HG03354 (cell line): ENCODE data around the gene SHB.

Experiments
- ATAC-seq: cut with Tn5 transposase; IDR thresholded peaks from one replicate; pipeline ENCODE4 v1.9.1; 2021; ENCODE audit warnings: mild to moderate bottlenecking; ENCODE audit not compliant: unreplicated experiment, poor library complexity, severe bottlenecking

SHB gene

DNA sequence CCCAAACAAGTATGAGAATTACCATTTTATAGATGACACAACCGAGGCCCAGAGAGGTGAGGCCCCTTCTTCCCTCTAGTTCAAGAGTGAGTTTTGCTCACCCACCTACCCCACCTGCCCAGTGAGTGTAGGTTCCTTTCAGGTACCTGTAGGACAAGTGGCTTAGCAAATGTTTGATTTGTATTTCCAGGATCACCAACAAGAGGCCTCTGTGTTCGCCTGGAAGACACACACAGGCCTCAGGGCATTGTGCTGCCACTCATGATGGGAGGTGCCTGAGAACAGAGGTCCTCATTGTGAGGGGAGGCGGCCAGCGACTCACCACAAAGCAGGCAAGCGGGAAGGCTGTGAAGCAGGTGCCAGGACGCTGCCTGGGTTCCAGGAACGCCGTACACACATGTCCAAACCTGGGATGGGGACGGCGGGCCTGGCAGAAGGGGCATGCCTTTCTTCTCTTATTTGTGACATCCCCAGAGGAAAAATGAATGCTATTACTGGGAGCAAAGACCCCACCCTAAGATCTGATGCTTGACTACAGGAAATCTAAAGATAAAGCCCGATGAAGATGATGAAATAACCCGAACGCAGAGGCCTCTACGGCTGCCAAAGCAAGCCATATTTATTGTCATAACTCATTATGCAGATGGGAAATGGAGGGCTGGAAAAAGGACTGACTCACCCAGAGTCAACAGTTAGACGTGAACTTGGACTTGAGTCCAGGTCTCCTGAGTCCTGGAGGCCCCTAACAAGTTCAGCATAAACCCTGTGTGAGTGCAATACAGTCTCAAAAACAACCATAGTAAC lies 104.9 kb downstream of the SHB start:
- no peak for ATAC-seq

GRCh38 chr9:37961351-37961750 lies 107.7 kb downstream of the SHB start:
- ATAC-seq, result no peak

DNA sequence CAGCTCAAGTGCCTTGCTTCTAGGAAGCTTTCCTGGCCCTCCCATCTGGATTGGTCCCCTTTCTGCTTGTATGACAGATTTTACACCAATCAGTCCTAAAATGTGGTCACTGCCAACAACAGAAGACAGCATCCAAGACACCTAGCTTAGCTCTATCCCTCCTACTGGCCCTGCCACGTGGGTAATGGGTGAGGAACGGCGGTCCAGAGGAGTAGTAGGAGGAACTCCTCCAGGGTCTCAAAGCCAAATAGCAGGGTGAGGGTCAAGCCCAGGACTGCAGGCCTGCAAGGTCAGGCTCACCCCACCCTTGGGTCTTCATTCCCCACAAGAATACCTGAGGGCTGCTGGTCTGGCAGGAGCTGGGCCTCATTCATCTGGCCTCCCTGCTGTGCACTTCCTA lies 108.4 kb downstream of the SHB start:
- ATAC-seq, result no peak

- ATAC-seq, result no peak
Observed at GRCh38 chr9:37959976-37960375, 109.1 kb downstream of the SHB start.

- no peak for ATAC-seq
Observed at GRCh38 chr9:37958154-37958553, 110.9 kb downstream of the SHB start.

DNA sequence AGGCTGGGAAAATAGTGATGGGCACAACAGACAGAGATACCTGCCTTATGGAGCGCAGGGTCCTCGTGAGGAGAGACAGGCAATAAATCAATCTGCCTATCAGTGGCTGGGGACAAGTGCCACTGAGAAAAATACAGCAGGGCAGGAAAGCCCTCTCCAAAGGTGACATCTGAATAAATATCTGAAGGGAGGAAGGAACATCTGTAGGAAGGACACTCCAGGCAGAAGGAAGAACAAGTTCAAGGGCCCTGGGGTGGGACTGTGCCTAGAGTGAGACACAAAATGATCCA lies 111.4 kb downstream of the SHB start:
- no peak for ATAC-seq

DNA sequence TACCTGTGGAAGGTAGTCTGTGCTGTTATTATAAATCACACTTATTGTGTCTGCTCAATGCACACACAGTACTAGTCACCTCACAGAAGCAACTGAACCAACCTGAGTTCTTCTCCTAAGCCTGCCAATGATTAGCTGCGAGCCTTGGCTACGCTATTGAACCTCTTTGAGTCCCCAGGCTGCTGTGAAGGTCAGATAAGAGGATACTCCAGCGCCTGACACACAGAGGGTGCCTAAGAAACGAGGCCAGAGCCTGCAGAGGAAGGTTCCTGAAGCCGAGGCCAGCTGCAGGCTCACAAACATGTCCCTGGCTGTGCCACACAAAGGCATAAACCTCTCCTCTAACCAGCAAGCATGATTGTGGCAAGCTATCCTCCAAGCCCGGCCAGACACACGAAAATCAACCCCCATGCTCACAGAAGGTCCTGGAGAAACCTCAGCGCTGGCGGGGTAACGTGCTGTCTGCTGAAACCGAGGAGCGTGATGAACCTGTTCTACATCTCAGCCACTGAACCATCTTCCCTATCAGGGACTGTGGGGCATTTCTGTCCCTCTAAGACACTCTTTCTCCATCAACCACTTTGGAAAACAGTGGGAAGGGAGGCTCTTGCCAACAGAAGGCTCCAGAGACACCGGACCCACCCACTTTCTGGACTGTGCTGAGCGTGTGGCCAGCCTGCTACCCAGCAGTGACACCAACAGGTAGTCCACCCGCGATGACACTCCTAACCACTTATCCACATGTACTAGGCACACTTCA lies 111.9 kb downstream of the SHB start:
- ATAC-seq, result no peak

DNA sequence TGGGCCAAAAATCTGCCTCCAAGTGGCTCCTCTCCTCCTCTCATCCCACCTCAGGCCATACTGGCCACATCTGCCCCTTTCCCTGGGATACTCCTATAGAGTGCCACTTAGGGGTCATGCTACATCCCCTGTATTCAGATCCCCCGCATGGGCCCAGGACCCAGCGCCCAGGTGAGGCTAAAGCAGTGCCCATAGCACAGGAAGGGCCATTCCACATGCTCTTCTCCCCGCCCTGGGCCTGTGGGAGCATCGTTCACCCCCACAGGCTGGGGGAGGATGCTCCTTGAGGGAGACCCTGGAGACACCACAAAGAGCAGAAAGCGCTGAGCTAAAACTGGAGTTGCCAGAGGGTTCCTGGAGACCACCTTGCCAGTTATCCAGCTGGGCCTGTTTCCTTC lies 112.6 kb downstream of the SHB start:
- ATAC-seq, result no peak

- no peak for ATAC-seq
Observed at GRCh38 chr9:37955781-37956422, 113.1 kb downstream of the SHB start.

GRCh38 chr9:37954581-37954981 lies 114.4 kb downstream of the SHB start:
- ATAC-seq, result peak; percentile 60

DNA sequence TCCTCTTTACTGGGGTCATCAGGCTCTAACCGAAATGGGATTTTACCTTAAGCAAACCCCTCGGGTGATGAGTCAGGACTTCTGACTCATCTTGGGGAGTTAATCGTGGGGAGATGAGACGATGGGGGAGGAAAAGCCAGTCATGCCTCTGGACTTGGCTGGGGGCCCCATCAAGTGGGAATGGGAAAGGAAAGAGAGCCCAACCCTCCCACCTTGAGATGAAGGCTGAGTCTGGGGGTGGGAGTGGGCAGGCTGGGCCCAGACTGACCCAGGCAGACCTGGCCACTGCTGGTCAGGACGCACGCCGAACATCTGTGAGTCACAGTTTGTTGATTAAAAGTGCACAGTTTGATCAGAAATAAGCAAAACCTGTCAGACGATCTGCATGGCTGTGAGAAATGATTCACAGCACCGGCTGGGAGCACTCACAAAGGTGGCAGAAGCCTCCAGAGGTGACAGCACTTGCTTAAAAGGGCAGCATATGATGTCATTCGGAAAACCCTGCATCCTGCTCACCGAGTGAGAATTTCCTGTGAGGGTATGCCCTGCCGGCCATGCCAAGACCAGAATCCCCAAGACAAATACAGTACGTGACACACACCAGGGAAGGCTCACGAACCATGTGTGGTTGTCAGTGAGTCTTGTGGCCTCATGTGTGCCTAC lies 115.1 kb downstream of the SHB start:
- peak; percentile 81 for ATAC-seq

GRCh38 chr9:37953206-37953774 lies 115.7 kb downstream of the SHB start:
- no peak for ATAC-seq

GRCh38 chr9:37952731-37953130 lies 116.3 kb downstream of the SHB start:
- no peak for ATAC-seq

GRCh38 chr9:37951671-37952449 lies 117.2 kb downstream of the SHB start:
- ATAC-seq, result no peak

- no peak for ATAC-seq
Observed at GRCh38 chr9:37950561-37950960, 118.5 kb downstream of the SHB start.

GRCh38 chr9:37949576-37949975 lies 119.5 kb downstream of the SHB start:
- no peak for ATAC-seq

DNA sequence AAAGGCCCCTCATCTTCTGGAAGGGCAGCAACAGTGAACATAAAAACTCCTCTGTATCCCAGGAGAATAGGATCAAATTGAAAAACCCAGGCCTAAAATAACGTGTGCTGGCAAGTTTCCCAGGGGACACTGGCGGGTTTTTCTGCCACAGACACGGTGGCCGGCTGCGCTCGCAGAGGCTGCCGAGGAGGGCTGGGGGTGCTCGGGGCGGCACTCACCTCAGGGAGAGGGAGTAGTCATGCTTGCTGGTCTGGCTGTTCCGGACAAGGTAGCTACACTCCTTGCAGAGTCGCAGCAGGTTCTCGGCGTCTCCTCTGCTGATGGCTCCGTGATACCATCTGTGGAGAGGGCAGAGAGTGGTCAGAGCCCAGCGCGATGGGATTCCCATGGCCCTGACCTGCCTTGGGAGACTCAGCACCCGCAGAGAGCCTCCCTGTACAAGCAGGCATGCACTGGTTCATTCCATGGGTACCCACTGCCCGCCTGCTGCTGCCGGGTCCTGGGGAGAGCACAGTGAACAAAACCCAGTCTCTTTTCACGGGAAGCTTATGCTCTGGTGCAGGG lies 120.5 kb downstream of the SHB start:
- no peak for ATAC-seq

GRCh38 chr9:37947977-37948376 lies 121.0 kb downstream of the SHB start:
- no peak for ATAC-seq

GRCh38 chr9:37947471-37947870 lies 121.6 kb downstream of the SHB start:
- ATAC-seq, result no peak
